ENCODE data around the gene WSB2.

GRCh38 chr12:118010903-118011302, 50.1 kb downstream of the WSB2 start:
- TF ChIP-seq CTCF (IDR thresholded peaks at IDR 0.05; ENCODE audit: low read depth, low read length): no peak
- TF ChIP-seq POLR2A (IDR thresholded peaks at IDR 0.05; ENCODE audit: extremely low read depth, insufficient read length): no peak
